D721Med (cell line): ENCODE results near the gene CFAP221.

Experiments used
- DNase-seq: peaks from one replicate; pipeline ENCODE4 v3.0.0; 2011; ENCODE audit warnings: low spot score; ENCODE audit not compliant: insufficient read length
- FAIRE-seq: peaks from 2 replicates; lab custom pipeline; 2011; peaks lifted over from hg19 to GRCh38; lab: Jason Lieb, UNC
- TF ChIP-seq, protein P1 (sequence below): IDR thresholded peaks from 2 replicates; pipeline ENCODE4 v1.5.1; 2012; ENCODE audit warnings: mild to moderate bottlenecking, control low read depth; ENCODE audit not compliant: insufficient read depth; ENCODE audit errors: missing control alignments

The CFAP221 gene

GRCh38 chr2:119702203-119702917 lies 158.1 kb downstream of the CFAP221 start:
- TF ChIP-seq, protein P1, sequence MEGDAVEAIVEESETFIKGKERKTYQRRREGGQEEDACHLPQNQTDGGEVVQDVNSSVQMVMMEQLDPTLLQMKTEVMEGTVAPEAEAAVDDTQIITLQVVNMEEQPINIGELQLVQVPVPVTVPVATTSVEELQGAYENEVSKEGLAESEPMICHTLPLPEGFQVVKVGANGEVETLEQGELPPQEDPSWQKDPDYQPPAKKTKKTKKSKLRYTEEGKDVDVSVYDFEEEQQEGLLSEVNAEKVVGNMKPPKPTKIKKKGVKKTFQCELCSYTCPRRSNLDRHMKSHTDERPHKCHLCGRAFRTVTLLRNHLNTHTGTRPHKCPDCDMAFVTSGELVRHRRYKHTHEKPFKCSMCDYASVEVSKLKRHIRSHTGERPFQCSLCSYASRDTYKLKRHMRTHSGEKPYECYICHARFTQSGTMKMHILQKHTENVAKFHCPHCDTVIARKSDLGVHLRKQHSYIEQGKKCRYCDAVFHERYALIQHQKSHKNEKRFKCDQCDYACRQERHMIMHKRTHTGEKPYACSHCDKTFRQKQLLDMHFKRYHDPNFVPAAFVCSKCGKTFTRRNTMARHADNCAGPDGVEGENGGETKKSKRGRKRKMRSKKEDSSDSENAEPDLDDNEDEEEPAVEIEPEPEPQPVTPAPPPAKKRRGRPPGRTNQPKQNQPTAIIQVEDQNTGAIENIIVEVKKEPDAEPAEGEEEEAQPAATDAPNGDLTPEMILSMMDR, result no peak
- no peak for FAIRE-seq
- DNase-seq, result no peak

GRCh38 chr2:119702918-119703401 lies 158.7 kb downstream of the CFAP221 start:
- FAIRE-seq, result no peak
- TF ChIP-seq, protein P1, result peak; percentile 77
- no peak for DNase-seq

- DNase-seq (no peak), FAIRE-seq (no peak)
- TF ChIP-seq, protein P1, result no peak
Measured at GRCh38 chr2:119703526-119703925, 159.3 kb downstream of the CFAP221 start.

- FAIRE-seq, result no peak
- TF ChIP-seq, protein P1, result no peak
- DNase-seq, result no peak
Measured at GRCh38 chr2:119704670-119705120, 160.4 kb downstream of the CFAP221 start.

DNA sequence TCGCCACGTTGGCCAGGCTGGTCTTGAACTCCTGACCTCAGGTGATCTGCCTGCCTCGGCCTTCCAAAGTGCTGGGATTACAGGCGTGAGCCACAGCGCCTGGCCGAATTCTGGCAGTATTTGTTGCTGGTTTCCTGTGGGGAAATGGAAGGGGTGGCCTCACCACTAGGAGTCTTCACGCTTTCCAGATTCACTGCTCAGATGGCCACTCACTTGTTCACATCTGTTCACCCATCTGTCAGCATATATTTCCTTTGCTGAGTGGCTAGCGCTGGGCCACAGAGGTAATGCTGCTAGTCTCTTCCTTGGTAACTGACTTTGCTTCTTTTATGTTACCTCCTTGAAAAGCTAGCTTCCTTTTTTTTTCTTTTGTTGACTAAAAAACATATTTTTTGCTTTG lies 162.0 kb downstream of the CFAP221 start:
- DNase-seq, result no peak
- FAIRE-seq, result no peak
- TF ChIP-seq, protein P1, result no peak
